ENCODE measurements around the gene ARHGAP23.
"Not testable (repeated sequence)": the region's sequence is repeated elsewhere in the genome, so short reads cannot be mapped to it uniquely, and the experiment has no call there.

The ARHGAP23 gene

GRCh38 chr17:38431346-38432145 is 3.3 kb downstream of the ARHGAP23 start:
- Histone ChIP-seq H3K36me3 (ENCODE audit: control insufficient read depth in 1 of 2, insufficient read depth in 2 of 2, low read length in 2 of 2) (no peaks in the 10 kb centered on the region), H3K9me3 (ENCODE audit: control insufficient read depth in 1 of 2, low read length in 2 of 2) (no peaks in the 10 kb centered on the region), H3K27me3 (ENCODE audit: low read depth, low read length) (no peaks in the 10 kb centered on the region), H3K4me1 (ENCODE audit: control insufficient read depth in 1 of 2, insufficient read depth in 2 of 2, low read length in 2 of 2) (peaks cover 0 to 41% of the 10 kb centered on the region in 2 donors), H3K27ac (ENCODE audit: low read length) (no peak overlapping the region), H3K4me3 (ENCODE audit: low read depth in 1 of 2, low read length in 2 of 2) (no peak overlapping the region)

- Histone ChIP-seq H3K4me1 (ENCODE audit: control insufficient read depth in 1 of 2, insufficient read depth in 2 of 2, low read length in 2 of 2) (peaks cover 0 to 28% of the 10 kb centered on the region in 2 donors), H3K36me3 (ENCODE audit: control insufficient read depth in 1 of 2, insufficient read depth in 2 of 2, low read length in 2 of 2) (no peaks in the 10 kb centered on the region), H3K27me3 (ENCODE audit: low read depth, low read length) (no peaks in the 10 kb centered on the region), H3K4me3 (ENCODE audit: low read depth in 1 of 2, low read length in 2 of 2) (no peak overlapping the region), H3K9me3 (ENCODE audit: control insufficient read depth in 1 of 2, low read length in 2 of 2) (no peaks in the 10 kb centered on the region), H3K27ac (ENCODE audit: low read length) (no peak overlapping the region)
Observed at GRCh38 chr17:38434178-38434665, 6.0 kb downstream of the ARHGAP23 start.

- Histone ChIP-seq H3K4me1 (ENCODE audit: control insufficient read depth in 1 of 2, insufficient read depth in 2 of 2, low read length in 2 of 2) (peaks cover 0 to 24% of the 10 kb centered on the region in 2 donors), H3K36me3 (ENCODE audit: control insufficient read depth in 1 of 2, insufficient read depth in 2 of 2, low read length in 2 of 2) (no peaks in the 10 kb centered on the region), H3K4me3 (ENCODE audit: low read depth in 1 of 2, low read length in 2 of 2) (no peak overlapping the region), H3K27ac (ENCODE audit: low read length) (no peak overlapping the region), H3K27me3 (ENCODE audit: low read depth, low read length) (no peaks in the 10 kb centered on the region), H3K9me3 (ENCODE audit: control insufficient read depth in 1 of 2, low read length in 2 of 2) (no peaks in the 10 kb centered on the region)
Observed at GRCh38 chr17:38435795-38436194, 7.5 kb downstream of the ARHGAP23 start.

- Histone ChIP-seq H3K4me3 (ENCODE audit: low read depth in 1 of 2, low read length in 2 of 2) (no peak overlapping the region), H3K27me3 (ENCODE audit: low read depth, low read length) (no peaks in the 10 kb centered on the region), H3K9me3 (ENCODE audit: control insufficient read depth in 1 of 2, low read length in 2 of 2) (no peaks in the 10 kb centered on the region), H3K4me1 (ENCODE audit: control insufficient read depth in 1 of 2, insufficient read depth in 2 of 2, low read length in 2 of 2) (peaks cover 0 to 24% of the 10 kb centered on the region in 2 donors), H3K27ac (ENCODE audit: low read length) (no peak overlapping the region), H3K36me3 (ENCODE audit: control insufficient read depth in 1 of 2, insufficient read depth in 2 of 2, low read length in 2 of 2) (no peaks in the 10 kb centered on the region)
Observed at GRCh38 chr17:38436386-38436785, 8.1 kb downstream of the ARHGAP23 start.

- H3K27me3 ChIP-seq (ENCODE audit: low read depth, low read length); H3K36me3 ChIP-seq (ENCODE audit: control insufficient read depth in 1 of 2, insufficient read depth in 2 of 2, low read length in 2 of 2); H3K4me3 ChIP-seq (ENCODE audit: low read depth in 1 of 2, low read length in 2 of 2); H3K9me3 ChIP-seq (ENCODE audit: control insufficient read depth in 1 of 2, low read length in 2 of 2); H3K27ac ChIP-seq (ENCODE audit: low read length): not testable (repeated sequence)
- peaks cover 0 to 28% of the 10 kb centered on the region in 2 donors for H3K4me1 ChIP-seq (ENCODE audit: control insufficient read depth in 1 of 2, insufficient read depth in 2 of 2, low read length in 2 of 2)
Observed at GRCh38 chr17:38437313-38437712, 9.0 kb downstream of the ARHGAP23 start.

- H3K4me3 ChIP-seq (ENCODE audit: low read depth in 1 of 2, low read length in 2 of 2) = no peak overlapping the region
- H3K27me3 ChIP-seq (ENCODE audit: low read depth, low read length) = no peaks in the 10 kb centered on the region
- peaks cover 0 to 48% of the 10 kb centered on the region in 2 donors for H3K4me1 ChIP-seq (ENCODE audit: control insufficient read depth in 1 of 2, insufficient read depth in 2 of 2, low read length in 2 of 2)
- H3K27ac ChIP-seq (ENCODE audit: low read length) = no peak overlapping the region
- no peaks in the 10 kb centered on the region for H3K9me3 ChIP-seq (ENCODE audit: control insufficient read depth in 1 of 2, low read length in 2 of 2)
- no peaks in the 10 kb centered on the region for H3K36me3 ChIP-seq (ENCODE audit: control insufficient read depth in 1 of 2, insufficient read depth in 2 of 2, low read length in 2 of 2)
Observed at GRCh38 chr17:38439436-38439835, 11.2 kb downstream of the ARHGAP23 start.

- Histone ChIP-seq H3K36me3 (ENCODE audit: control insufficient read depth in 1 of 2, insufficient read depth in 2 of 2, low read length in 2 of 2) (no peaks in the 10 kb centered on the region), H3K4me1 (ENCODE audit: control insufficient read depth in 1 of 2, insufficient read depth in 2 of 2, low read length in 2 of 2) (peaks cover 0 to 44% of the 10 kb centered on the region in 2 donors), H3K4me3 (ENCODE audit: low read depth in 1 of 2, low read length in 2 of 2) (no peak overlapping the region), H3K27me3 (ENCODE audit: low read depth, low read length) (no peaks in the 10 kb centered on the region), H3K27ac (ENCODE audit: low read length) (no peak overlapping the region), H3K9me3 (ENCODE audit: control insufficient read depth in 1 of 2, low read length in 2 of 2) (no peaks in the 10 kb centered on the region)
Observed at GRCh38 chr17:38440614-38441397, 12.5 kb downstream of the ARHGAP23 start.

GRCh38 chr17:38441429-38442061 is 13.3 kb downstream of the ARHGAP23 start:
- Histone ChIP-seq H3K4me3 (ENCODE audit: low read depth in 1 of 2, low read length in 2 of 2) (no peak overlapping the region), H3K36me3 (ENCODE audit: control insufficient read depth in 1 of 2, insufficient read depth in 2 of 2, low read length in 2 of 2) (no peaks in the 10 kb centered on the region), H3K4me1 (ENCODE audit: control insufficient read depth in 1 of 2, insufficient read depth in 2 of 2, low read length in 2 of 2) (peaks cover 0 to 40% of the 10 kb centered on the region in 2 donors), H3K27ac (ENCODE audit: low read length) (no peak overlapping the region), H3K27me3 (ENCODE audit: low read depth, low read length) (no peaks in the 10 kb centered on the region), H3K9me3 (ENCODE audit: control insufficient read depth in 1 of 2, low read length in 2 of 2) (no peaks in the 10 kb centered on the region)

- Histone ChIP-seq H3K27ac (ENCODE audit: low read length) (no peak overlapping the region), H3K27me3 (ENCODE audit: low read depth, low read length) (no peaks in the 10 kb centered on the region), H3K4me1 (ENCODE audit: control insufficient read depth in 1 of 2, insufficient read depth in 2 of 2, low read length in 2 of 2) (peaks cover 0 to 40% of the 10 kb centered on the region in 2 donors), H3K9me3 (ENCODE audit: control insufficient read depth in 1 of 2, low read length in 2 of 2) (no peaks in the 10 kb centered on the region), H3K36me3 (ENCODE audit: control insufficient read depth in 1 of 2, insufficient read depth in 2 of 2, low read length in 2 of 2) (no peaks in the 10 kb centered on the region), H3K4me3 (ENCODE audit: low read depth in 1 of 2, low read length in 2 of 2) (no peak overlapping the region)
Observed at GRCh38 chr17:38442548-38442947, 14.3 kb downstream of the ARHGAP23 start.

- no peaks in the 10 kb centered on the region for H3K27me3 ChIP-seq (ENCODE audit: low read depth, low read length)
- H3K4me1 ChIP-seq (ENCODE audit: control insufficient read depth in 1 of 2, insufficient read depth in 2 of 2, low read length in 2 of 2) = peaks cover 0 to 43% of the 10 kb centered on the region in 2 donors
- no peaks in the 10 kb centered on the region for H3K9me3 ChIP-seq (ENCODE audit: control insufficient read depth in 1 of 2, low read length in 2 of 2)
- H3K4me3 ChIP-seq (ENCODE audit: low read depth in 1 of 2, low read length in 2 of 2) = no peak overlapping the region
- H3K36me3 ChIP-seq (ENCODE audit: control insufficient read depth in 1 of 2, insufficient read depth in 2 of 2, low read length in 2 of 2) = no peaks in the 10 kb centered on the region
- no peak overlapping the region for H3K27ac ChIP-seq (ENCODE audit: low read length)
Observed at GRCh38 chr17:38443356-38444031, 15.2 kb downstream of the ARHGAP23 start.

- no peaks in the 10 kb centered on the region for H3K9me3 ChIP-seq (ENCODE audit: control insufficient read depth in 1 of 2, low read length in 2 of 2)
- no peak overlapping the region for H3K4me3 ChIP-seq (ENCODE audit: low read depth in 1 of 2, low read length in 2 of 2)
- H3K36me3 ChIP-seq (ENCODE audit: control insufficient read depth in 1 of 2, insufficient read depth in 2 of 2, low read length in 2 of 2) = no peaks in the 10 kb centered on the region
- H3K27ac ChIP-seq (ENCODE audit: low read length) = no peak overlapping the region
- H3K4me1 ChIP-seq (ENCODE audit: control insufficient read depth in 1 of 2, insufficient read depth in 2 of 2, low read length in 2 of 2) = peaks cover 0 to 44% of the 10 kb centered on the region in 2 donors
- H3K27me3 ChIP-seq (ENCODE audit: low read depth, low read length) = no peaks in the 10 kb centered on the region
Observed at GRCh38 chr17:38444151-38444550, 15.9 kb downstream of the ARHGAP23 start.
